Suprapubic skin (tissue), 4 donors: ENCODE data around the gene PDE4B.

Experiments used
- EP300 ChIP-seq: sonication (generic); formaldehyde crosslinking; IDR thresholded peaks from one replicate; pipeline ENCODE4 v1.6.1; 2017; ENCODE audit warnings: antibody characterized with exemption
- POLR2A ChIP-seq, 2 donors: fragments of 450-650 bp; IDR thresholded peaks; one replicate each; pipeline ENCODE4 v1.6.1; 2017; ENCODE audit warnings: antibody characterized with exemption in 2 of 2, mild to moderate bottlenecking in 2 of 2, moderate library complexity in 2 of 2
- POLR2AphosphoS5 ChIP-seq, 3 donors: sonication (generic); formaldehyde crosslinking; IDR thresholded peaks; one replicate each; pipeline ENCODE4 v1.6.1; 2017; ENCODE audit warnings: antibody characterized with exemption in 3 of 3
- TF ChIP-seq, protein P1 (sequence below), 2 donors: fragments of 200-600 bp in 1 of 2; fragments of 450-650 bp in 1 of 2; sonication (generic) in 1 of 2; IDR thresholded peaks; one replicate each; pipeline ENCODE4 v1.5.1; 2016 to 2019; ENCODE audit warnings: antibody characterized with exemption in 2 of 2, mild to moderate bottlenecking in 1 of 2, moderate library complexity in 1 of 2

DNA sequence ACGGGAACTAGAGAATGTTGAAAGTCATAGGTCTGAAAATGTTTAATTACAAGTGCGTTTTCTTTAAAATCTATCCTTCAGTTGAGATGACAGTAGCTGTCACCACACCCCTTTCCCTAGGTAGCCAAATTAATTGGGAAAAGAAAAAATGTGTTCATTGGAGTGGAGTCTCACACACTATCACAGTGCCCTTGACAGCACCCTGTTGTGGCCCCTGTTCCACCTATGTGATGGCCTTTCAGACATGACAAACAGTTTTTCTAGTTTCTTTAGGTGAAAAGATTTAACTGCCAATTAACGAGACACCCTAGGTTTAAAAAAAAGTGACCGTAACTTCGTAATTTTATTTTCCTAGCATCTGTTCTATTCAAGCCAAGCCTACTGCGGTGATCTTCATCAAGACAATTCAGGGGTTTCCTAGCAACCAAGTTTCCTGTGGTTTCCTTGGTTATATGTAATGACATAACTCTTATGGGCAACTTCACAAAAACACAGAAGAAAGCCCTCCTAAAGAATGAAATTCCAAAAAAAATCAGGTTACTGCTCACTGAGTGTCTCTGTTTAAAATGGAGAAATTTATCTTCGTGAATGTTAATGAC, 298.3 kb downstream of the PDE4B start:
- TF ChIP-seq, protein P1, sequence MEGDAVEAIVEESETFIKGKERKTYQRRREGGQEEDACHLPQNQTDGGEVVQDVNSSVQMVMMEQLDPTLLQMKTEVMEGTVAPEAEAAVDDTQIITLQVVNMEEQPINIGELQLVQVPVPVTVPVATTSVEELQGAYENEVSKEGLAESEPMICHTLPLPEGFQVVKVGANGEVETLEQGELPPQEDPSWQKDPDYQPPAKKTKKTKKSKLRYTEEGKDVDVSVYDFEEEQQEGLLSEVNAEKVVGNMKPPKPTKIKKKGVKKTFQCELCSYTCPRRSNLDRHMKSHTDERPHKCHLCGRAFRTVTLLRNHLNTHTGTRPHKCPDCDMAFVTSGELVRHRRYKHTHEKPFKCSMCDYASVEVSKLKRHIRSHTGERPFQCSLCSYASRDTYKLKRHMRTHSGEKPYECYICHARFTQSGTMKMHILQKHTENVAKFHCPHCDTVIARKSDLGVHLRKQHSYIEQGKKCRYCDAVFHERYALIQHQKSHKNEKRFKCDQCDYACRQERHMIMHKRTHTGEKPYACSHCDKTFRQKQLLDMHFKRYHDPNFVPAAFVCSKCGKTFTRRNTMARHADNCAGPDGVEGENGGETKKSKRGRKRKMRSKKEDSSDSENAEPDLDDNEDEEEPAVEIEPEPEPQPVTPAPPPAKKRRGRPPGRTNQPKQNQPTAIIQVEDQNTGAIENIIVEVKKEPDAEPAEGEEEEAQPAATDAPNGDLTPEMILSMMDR (IDR thresholded peaks at IDR 0.05): no peak
- TF ChIP-seq POLR2A (IDR thresholded peaks at IDR 0.05): no peak
- TF ChIP-seq EP300: no peak
- no peak for TF ChIP-seq POLR2AphosphoS5 (IDR thresholded peaks at IDR 0.05)
